NOMO-1 treated with DMSO at 0.1 percent for 48 hours (cell line): Measurements from ENCODE around the gene MYO5B.
"Not testable (repeated sequence)": the region's sequence is repeated elsewhere in the genome, so short reads cannot be mapped to it uniquely, and the experiment has no call there.

Source experiments
- DNase-seq: peaks from one replicate; lab custom pipeline; 2025; ENCODE audit not compliant: unreplicated experiment; lab: John Stamatoyannopoulos, UW

MYO5B gene

GRCh38 chr18:49894517-49895226, 300.3 kb downstream of the MYO5B start:
- DNase-seq: no peak

DNA sequence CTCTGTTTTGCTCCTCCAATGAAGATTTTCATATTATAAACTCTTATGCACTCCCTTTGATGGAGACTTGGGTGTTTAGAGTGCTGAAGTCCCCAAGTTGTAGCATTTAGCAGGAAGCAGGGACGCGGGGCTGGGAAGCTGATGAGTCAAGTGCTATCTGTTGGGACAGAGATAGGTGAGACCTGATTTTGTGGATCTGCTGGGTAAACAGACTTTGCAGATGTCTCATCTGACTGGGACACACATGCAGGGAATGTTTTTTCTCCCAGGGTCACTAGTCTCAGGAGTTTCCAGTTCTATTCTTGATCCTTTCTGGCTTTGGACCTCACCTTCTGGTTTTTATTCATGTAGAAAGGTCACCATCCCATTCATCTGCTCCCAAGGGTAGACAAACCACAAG, 301.9 kb downstream of the MYO5B start:
- DNase-seq: no peak

DNA sequence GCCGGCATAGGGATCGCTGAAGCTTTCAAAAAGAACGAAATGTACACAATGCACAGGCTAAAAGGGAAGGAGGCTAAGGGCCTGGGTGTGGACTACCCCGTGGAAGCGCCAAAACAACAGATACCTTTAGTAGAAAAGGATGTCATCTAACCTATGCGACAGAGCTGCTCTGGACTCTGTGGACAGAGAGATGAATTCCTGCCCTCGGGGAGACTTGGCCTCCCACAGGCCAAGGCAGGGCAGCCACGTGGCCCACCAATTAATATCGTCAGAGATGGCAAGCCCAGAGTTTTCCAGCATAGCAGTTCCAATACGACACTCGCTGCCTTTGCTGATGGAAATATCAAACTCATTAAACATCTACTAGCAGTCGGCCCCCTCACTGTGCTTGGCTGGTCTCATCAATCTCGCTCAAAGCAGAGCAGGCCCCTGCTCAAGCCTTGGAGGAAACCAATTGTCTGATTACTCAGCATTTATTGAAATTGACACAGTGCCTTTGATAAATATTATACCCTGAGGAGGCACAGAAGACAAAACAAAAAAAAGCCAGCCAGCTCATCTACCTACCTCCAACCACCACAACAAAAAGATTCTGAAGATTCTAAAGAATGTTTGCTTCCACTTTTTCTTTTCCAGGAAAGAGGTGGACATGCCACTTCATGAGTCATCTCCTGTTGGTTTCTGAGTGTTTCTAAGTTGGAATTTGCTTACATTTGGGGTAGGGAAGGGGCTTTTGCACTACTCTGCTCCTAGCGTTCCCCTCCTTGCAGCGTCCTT, 302.6 kb downstream of the MYO5B start:
- DNase-seq: no peak

DNA sequence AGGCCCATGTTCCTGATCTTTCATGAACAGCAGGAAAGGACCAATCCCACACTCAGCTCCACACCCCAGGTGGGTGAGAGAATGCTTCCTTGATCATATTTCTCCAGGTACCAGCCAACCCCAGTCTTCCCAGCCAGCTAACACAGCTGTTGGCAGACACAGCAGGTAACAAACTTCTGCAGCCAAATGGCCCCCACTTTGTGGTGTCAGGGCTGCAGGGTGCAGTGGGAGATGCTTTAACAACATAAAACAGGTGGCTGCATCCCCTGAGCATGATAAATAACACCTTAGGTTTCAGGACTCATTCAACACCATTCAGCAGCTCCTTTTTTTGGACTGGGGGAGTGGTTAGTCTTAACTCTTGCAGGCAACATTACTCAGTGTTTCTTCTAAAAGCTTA, 304.9 kb downstream of the MYO5B start:
- DNase-seq: no peak

- not testable (repeated sequence) for DNase-seq
Measured at GRCh38 chr18:49889552-49889951, 305.4 kb downstream of the MYO5B start.

GRCh38 chr18:49886891-49887764, 307.8 kb downstream of the MYO5B start:
- DNase-seq: no peak

GRCh38 chr18:49884959-49885358, 310.0 kb downstream of the MYO5B start:
- DNase-seq: no peak

DNA sequence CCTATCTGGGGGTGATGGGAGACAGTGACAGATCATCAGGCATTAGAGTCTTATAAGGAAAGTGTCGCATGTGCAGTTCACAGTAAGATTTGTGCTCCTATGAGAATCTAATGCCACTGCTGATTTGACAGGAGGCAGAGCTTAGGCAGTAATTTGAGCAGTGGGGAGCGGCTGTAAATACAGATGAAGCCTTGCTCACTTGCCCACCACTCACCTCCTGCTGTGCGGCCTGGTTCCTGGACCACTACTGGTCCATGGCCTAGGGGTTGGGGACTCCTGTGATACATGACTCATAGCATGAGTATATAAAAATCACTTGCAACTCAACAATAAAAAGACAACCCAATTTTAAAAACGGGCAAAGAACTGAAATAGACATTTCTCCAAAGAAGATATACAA, 310.5 kb downstream of the MYO5B start:
- no peak for DNase-seq

- no peak for DNase-seq
Measured at GRCh38 chr18:49880661-49881060, 314.3 kb downstream of the MYO5B start.

GRCh38 chr18:49879271-49879580, 315.7 kb downstream of the MYO5B start:
- no peak for DNase-seq

- no peak for DNase-seq
Measured at GRCh38 chr18:49878567-49879270, 316.2 kb downstream of the MYO5B start.

DNA sequence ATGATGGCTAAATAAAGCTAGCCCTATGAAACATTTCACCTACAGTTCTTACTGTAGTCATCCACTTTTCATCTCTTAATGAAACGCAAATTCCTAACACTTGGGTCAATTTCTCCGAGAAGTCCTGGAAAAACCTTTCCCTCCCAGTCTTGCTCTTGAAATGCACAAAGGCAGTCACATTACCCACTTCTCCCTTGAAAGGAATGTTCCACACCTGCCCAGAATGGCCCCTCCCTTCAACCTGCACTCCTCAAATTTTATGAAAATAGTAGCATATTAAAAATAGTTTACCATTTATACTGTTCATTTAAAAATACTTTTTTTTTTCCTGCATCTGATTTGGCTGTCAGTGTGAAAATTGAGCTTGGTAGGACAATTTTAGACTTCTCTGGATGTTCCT, 316.9 kb downstream of the MYO5B start:
- DNase-seq: no peak

DNA sequence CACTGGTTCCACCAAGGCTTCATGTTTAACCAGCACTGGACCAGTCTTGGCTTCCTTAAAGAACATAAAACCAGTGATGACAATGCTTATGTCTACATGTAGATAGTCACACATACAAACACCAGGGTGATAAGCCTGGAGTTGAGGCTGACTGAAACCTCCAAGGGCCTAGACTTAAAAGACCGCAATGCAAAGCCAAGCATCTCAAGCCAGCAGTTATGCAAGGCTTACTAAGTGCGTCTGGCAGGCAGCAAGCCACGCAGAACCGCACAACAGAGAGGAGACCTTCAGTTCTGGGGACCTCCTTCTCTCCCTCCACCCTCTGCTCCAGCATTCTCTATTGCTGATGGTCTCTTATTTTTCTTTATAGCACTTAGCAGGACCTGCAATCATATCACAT, 318.4 kb downstream of the MYO5B start:
- no peak for DNase-seq

GRCh38 chr18:49875783-49876182, 319.2 kb downstream of the MYO5B start:
- no peak for DNase-seq

GRCh38 chr18:49875155-49875554, 319.8 kb downstream of the MYO5B start:
- no peak for DNase-seq

DNA sequence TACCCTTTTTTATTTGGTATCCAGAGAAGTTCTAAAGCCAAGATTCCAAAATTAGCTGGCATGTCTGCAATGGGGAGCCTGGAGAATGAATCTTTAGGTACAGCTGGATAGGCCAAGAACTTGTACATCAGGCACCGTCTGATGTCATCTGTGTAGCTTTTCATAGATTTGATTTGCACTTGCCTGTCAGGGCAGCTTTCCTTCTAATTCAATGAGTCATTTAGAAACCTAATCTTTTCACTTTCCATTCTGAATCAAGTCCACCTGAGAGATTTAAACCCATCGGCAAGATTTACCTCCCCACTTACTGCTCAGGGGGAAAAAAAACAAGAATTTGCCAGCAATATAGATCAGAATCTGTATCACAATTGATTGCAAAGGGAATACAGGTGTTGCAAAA, 320.7 kb downstream of the MYO5B start:
- DNase-seq: no peak

DNA sequence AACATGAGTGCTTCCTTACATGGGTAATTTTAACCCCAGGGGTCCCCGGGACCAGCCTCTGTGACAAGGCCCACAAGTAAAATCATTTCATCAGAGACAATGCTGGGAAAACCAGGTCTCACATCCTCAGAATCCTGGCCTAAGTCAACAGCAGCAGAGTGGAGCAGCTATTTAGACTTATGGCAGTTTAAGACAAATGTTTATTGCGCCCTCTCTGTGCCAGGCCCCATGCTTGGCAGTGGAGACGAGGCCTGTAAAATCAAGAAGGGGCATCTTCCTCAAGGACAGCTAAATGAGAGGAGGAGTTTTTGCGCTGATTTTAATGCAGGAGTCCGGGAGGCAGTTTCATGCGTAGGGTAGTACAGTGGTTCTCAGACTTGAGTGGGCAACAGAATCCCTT, 325.6 kb downstream of the MYO5B start:
- no peak for DNase-seq

GRCh38 chr18:49866680-49867079, 328.3 kb downstream of the MYO5B start:
- no peak for DNase-seq

- DNase-seq: no peak
Measured at GRCh38 chr18:49865401-49865800, 329.5 kb downstream of the MYO5B start.

GRCh38 chr18:49863769-49864621, 331.0 kb downstream of the MYO5B start:
- DNase-seq: no peak
